ENCODE results near the gene ZFYVE26. TPM values are rescaled to one million over a fixed set of nuclear protein-coding genes. Genes with fewer than 3 reads are reported as not detected.

Gene ZFYVE26
- total RNA-seq, 6 experiments from 2014 or later, result 8.3 to 14.8 (median 11.3) TPM

DNA sequence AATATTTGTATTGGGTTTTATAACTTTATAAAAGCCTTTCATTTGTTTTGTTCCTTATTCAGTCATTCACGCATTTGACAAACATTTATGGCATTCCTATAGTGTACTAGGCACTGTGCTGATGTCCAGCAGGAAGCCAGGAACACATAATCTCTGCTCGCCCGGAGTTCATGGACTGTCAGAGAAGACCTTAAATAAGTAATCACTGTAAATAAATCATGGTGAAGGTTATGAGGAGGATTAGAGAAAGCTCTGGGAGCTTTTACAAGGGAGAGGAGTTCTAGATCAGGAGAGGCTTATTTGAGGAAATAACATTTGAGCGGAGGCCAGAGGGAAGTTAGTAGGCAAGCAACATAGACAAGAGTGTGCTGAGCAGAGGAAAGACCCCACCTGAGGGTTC lies 119.4 kb downstream of the ZFYVE26 start:
- 58% methylated on average over 4 of the region's 4 CpGs for WGBS (ENCODE audit: insufficient coverage, low coverage, low lambda C conversion rate, missing lambda C conversion rate)
- Histone ChIP-seq H3K9me3 (no peaks in the 10 kb centered on the region), H3K4me1 (peaks cover 0 to 6% (median 0%) of the 10 kb centered on the region in 4 donors), H3K4me3 (no peak overlapping the region), H3K27ac (no peak overlapping the region), H3K27me3 (no peaks in the 10 kb centered on the region), H3K36me3 (peaks cover 0 to 4% (median 2%) of the 10 kb centered on the region in 4 donors)
- TF ChIP-seq POLR2A (IDR thresholded peaks at IDR 0.05), result no peak
- TF ChIP-seq CTCF (IDR thresholded peaks at IDR 0.05), result no peak
- DNase-seq (no peak), ATAC-seq (no peak)
- intact Hi-C loops (cut with DNase I), result no loop called here

Small RNAs within 50 kb of the gene (small RNA-seq; reads per million reads assigned to genes)
- gene AL049779.3 (0 reads per million in 2 experiments), gene RN7SL369P (0 reads per million in 2 experiments)

Other genes starting within 250 kb of the ZFYVE26 start
- 10 to 100 TPM; 12.7 to 16.0 (median 13.8) TPM for gene PIGH, start 216.3 kb downstream of the ZFYVE26 start, total RNA-seq
- 1 to 10 TPM in 3 of 6 experiments, under 1 TPM in 2, not detected in 1; 0.92 to 3.3 (median 1.7) TPM for gene ARG2, start 196.7 kb downstream of the ZFYVE26 start, total RNA-seq
- 10 to 100 TPM; 44.2 to 70.1 (median 54.6) TPM for gene VTI1B, start 142.0 kb downstream of the ZFYVE26 start, total RNA-seq
- gene RDH11, start 120.8 kb downstream of the ZFYVE26 start, total RNA-seq, result 100 to 1,000 TPM in 2 of 6 experiments, 10 to 100 TPM in 4; 35.5 to 106 (median 83.4) TPM
- gene RDH12, start 114.7 kb downstream of the ZFYVE26 start, total RNA-seq, result 1 to 10 TPM in 5 of 6 experiments, under 1 TPM in 1; 0.22 to 2.4 (median 1.2) TPM
- 1 to 10 TPM; 2.7 to 5.8 (median 4.3) TPM for gene RAD51B, start 3.2 kb upstream of the ZFYVE26 start, total RNA-seq

Measured in right lobe of liver (tissue), 6 donors.